Sigmoid colon (tissue), 7 donors: ENCODE measurements around the gene LLGL2. TPM values are rescaled to one million over a fixed set of nuclear protein-coding genes. Genes with fewer than 3 reads are reported as not detected.

ENCODE experiments used
- DNase-seq: peaks from one replicate; pipeline ENCODE4 v3.0.0-alpha.2; 2019
- H3K27ac ChIP-seq, 4 donors: fragments of 200-600 bp; sonication (generic); one replicate each; pipeline ENCODE4 v1.5.1; 2016 to 2019; ENCODE audit warnings: mild to moderate bottlenecking in 1 of 4
- H3K27me3 ChIP-seq, 3 donors: fragments of 200-600 bp; sonication (generic); one replicate each; pipeline ENCODE4 v1.5.1; 2019; ENCODE audit warnings: mild to moderate bottlenecking in 1 of 3
- H3K36me3 ChIP-seq, 4 donors: fragments of 200-600 bp; sonication (generic); one replicate each; pipeline ENCODE4 v1.5.1; 2016 to 2019
- H3K4me1 ChIP-seq, 4 donors: fragments of 200-600 bp; sonication (generic); one replicate each; pipeline ENCODE4 v1.5.1; 2017 to 2019
- H3K4me3 ChIP-seq, 4 donors: fragments of 200-600 bp; sonication (generic); one replicate each; pipeline ENCODE4 v1.5.1; 2017 to 2019; ENCODE audit warnings: mild to moderate bottlenecking in 2 of 4, moderate library complexity in 1 of 4
- H3K9me3 ChIP-seq, 4 donors: fragments of 200-600 bp in 3 of 4; sonication (generic) in 3 of 4; one replicate each; pipeline versions ENCODE4 v1.5.1 to v1.6.1; 2013 to 2019
- EP300 ChIP-seq, 4 donors: sonication (generic); formaldehyde crosslinking; IDR thresholded peaks; one replicate each; pipeline ENCODE4 v1.6.1; 2017; ENCODE audit warnings: antibody characterized with exemption in 4 of 4
- POLR2A ChIP-seq, 2 donors: fragments of 450-650 bp; IDR thresholded peaks; one replicate each; pipeline ENCODE4 v1.6.1; 2016; ENCODE audit warnings: antibody characterized with exemption in 2 of 2, mild to moderate bottlenecking in 2 of 2, moderate library complexity in 2 of 2
- POLR2AphosphoS5 ChIP-seq, 4 donors: sonication (generic); formaldehyde crosslinking; IDR thresholded peaks; one replicate each; pipeline ENCODE4 v1.6.1; 2017; ENCODE audit warnings: antibody characterized with exemption in 4 of 4
- WGBS, 2 donors: extraction: QIAGEN DNeasy Blood & Tissue Kit; methylation state at CpG; one replicate each; pipeline ENCODE4 v1.1.7; 2013; 5-methylcytosine and 5-hydroxymethylcytosine counted together
- intact Hi-C: fragments of 100-400 bp; cut with DNase I; formaldehyde crosslinking; loops from one replicate; pipeline ENCODE4 v1.15.1; 2023
- polyA plus RNA-seq, 3 donors: library from polyadenylated mRNA; stranded (reverse); fragments of 200-250 nt; gene quantifications; one replicate each; pipeline ENCODE4 v1.2.3, GENCODE V29; 2013
- total RNA-seq, 4 donors: library from RNA; depleted of rRNA; stranded (reverse); fragments of >200 nt; gene quantifications; one replicate each; pipeline ENCODE4 v1.1.0, GENCODE V29; 2016
- TF ChIP-seq, protein P1 (sequence below), 4 experiments: fragments of 450-650 bp in 3 of 4; fragments of 200-600 bp in 1 of 4; IDR thresholded peaks; one replicate each; pipeline ENCODE4 v1.5.1; 2016 to 2019; ENCODE audit warnings: antibody characterized with exemption in 4 of 4, mild to moderate bottlenecking in 3 of 4, moderate library complexity in 2 of 4
- donor health status: healthy with polysubstance abuse.
- donor health status: Bipolar disorder and iron deficiency.
- donor health status: healthy.

Gene LLGL2
- total and polyA plus RNA-seq, 7 donors, result 1.4 to 299 (median 5.0) TPM

DNA sequence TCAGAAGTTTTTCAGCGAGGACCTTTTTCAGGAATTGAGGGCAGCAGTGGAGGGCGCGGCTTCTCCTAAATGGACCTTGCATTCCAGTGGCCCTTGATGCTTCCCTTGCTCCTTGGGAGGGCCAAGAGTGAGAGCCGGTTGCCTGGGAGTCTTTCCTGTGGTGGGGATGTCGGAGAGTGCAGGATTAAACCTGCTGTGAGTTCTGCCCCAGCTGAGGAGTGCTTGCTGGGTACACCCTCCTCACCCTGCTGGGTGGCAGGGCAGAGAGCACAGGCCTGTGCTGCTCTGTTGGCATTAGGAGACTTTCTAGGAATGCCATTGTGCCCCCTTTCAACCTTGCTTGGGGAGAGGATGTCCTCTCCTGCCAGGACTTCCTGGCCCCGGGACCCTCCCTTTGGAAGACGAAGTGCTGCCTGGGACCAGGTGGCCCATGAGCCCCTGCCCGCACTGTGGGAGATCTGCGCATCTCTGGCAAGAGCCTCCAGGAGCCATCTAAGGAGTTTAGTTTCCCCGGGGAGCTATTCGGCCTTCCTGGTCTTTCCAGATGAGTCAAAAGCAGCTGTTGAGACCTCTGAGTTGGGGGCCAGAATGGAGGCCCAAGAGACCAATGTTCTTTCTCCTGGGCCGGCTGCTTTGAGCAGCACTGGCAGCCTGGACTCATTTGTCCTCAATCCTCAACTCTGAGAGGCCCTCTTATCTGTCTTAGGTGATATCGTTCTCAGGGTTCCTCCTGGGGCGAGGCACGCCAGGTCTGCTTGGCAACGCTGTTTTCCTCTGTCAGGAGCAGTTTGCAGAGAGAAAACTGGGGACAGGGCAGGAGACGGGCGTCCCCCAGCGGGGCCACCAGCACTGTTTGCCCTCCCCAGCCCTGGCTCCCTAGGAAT, 5.6 kb downstream of the LLGL2 start:
- Histone ChIP-seq H3K36me3 (no peaks in the 10 kb centered on the region), H3K4me1 (peaks cover 0 to 6% (median 4%) of the 10 kb centered on the region in 4 donors), H3K4me3 (no peak overlapping the region), H3K27ac (no peak overlapping the region), H3K27me3 (peaks cover 0 to 6% (median 0%) of the 10 kb centered on the region in 3 donors), H3K9me3 (no peaks in the 10 kb centered on the region)
- WGBS, 2 donors, result 41 to 77% methylated on average over 19 of the region's 19 CpGs
- intact Hi-C loops, result no loop called here
- TF ChIP-seq POLR2A (IDR thresholded peaks at IDR 0.05), result no peak
- no peak for TF ChIP-seq POLR2AphosphoS5 (IDR thresholded peaks at IDR 0.05)
- no peak for TF ChIP-seq EP300 (IDR thresholded peaks at IDR 0.05)
- TF ChIP-seq, protein P1, sequence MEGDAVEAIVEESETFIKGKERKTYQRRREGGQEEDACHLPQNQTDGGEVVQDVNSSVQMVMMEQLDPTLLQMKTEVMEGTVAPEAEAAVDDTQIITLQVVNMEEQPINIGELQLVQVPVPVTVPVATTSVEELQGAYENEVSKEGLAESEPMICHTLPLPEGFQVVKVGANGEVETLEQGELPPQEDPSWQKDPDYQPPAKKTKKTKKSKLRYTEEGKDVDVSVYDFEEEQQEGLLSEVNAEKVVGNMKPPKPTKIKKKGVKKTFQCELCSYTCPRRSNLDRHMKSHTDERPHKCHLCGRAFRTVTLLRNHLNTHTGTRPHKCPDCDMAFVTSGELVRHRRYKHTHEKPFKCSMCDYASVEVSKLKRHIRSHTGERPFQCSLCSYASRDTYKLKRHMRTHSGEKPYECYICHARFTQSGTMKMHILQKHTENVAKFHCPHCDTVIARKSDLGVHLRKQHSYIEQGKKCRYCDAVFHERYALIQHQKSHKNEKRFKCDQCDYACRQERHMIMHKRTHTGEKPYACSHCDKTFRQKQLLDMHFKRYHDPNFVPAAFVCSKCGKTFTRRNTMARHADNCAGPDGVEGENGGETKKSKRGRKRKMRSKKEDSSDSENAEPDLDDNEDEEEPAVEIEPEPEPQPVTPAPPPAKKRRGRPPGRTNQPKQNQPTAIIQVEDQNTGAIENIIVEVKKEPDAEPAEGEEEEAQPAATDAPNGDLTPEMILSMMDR (IDR thresholded peaks at IDR 0.05), result no peak
- DNase-seq, result no peak

- H3K36me3 ChIP-seq, result no peaks in the 10 kb centered on the region
- DNase-seq, result no peak
- H3K27me3 ChIP-seq, result no peaks in the 10 kb centered on the region
- H3K4me1 ChIP-seq, result no peaks in the 10 kb centered on the region
- no peak overlapping the region for H3K27ac ChIP-seq
- no peak overlapping the region for H3K4me3 ChIP-seq
- TF ChIP-seq, protein P1 (IDR thresholded peaks at IDR 0.05), result no peak
- TF ChIP-seq POLR2A (IDR thresholded peaks at IDR 0.05) (no peak), EP300 (IDR thresholded peaks at IDR 0.05) (no peak), POLR2AphosphoS5 (IDR thresholded peaks at IDR 0.05) (no peak)
- no peaks in the 10 kb centered on the region for H3K9me3 ChIP-seq
- intact Hi-C loops, result no loop called here
- WGBS, 2 donors, result 25 to 73% methylated on average over 7 of the region's 7 CpGs
Observed at GRCh38 chr17:75531721-75532072, 6.2 kb downstream of the LLGL2 start.

GRCh38 chr17:75535119-75535537, 9.6 kb downstream of the LLGL2 start:
- no peak overlapping the region for H3K4me3 ChIP-seq
- intact Hi-C loops, result no loop called here
- no peak overlapping the region for H3K27ac ChIP-seq
- H3K9me3 ChIP-seq, result no peaks in the 10 kb centered on the region
- TF ChIP-seq, protein P1 (IDR thresholded peaks at IDR 0.05), result no peak
- TF ChIP-seq POLR2AphosphoS5 (IDR thresholded peaks at IDR 0.05) (no peak), POLR2A (IDR thresholded peaks at IDR 0.05) (no peak), EP300 (IDR thresholded peaks at IDR 0.05) (no peak)
- no peaks in the 10 kb centered on the region for H3K27me3 ChIP-seq
- H3K36me3 ChIP-seq, result no peaks in the 10 kb centered on the region
- WGBS, 2 donors, result 14 to 41% methylated on average over 15 of the region's 15 CpGs
- no peaks in the 10 kb centered on the region for H3K4me1 ChIP-seq
- no peak for DNase-seq

GRCh38 chr17:75535871-75536270, 10.4 kb downstream of the LLGL2 start:
- TF ChIP-seq EP300 (IDR thresholded peaks at IDR 0.05), result no peak
- 73 to 88% methylated on average over 8 of the region's 8 CpGs for WGBS, 2 donors
- Histone ChIP-seq H3K36me3 (no peaks in the 10 kb centered on the region), H3K27ac (no peak overlapping the region), H3K4me1 (no peaks in the 10 kb centered on the region), H3K9me3 (no peaks in the 10 kb centered on the region), H3K27me3 (no peaks in the 10 kb centered on the region), H3K4me3 (no peak overlapping the region)
- intact Hi-C loops, result no loop called here
- DNase-seq, result no peak

- H3K27ac ChIP-seq, result no peak overlapping the region
- intact Hi-C loops, result no loop called here
- WGBS, 2 donors, result 69 to 79% methylated on average over 10 of the region's 10 CpGs
Observed at GRCh38 chr17:75536366-75536765, 10.9 kb downstream of the LLGL2 start.

More at GRCh38 chr17:75536366-75536765, 10.9 kb downstream of the LLGL2 start:
- no peak for DNase-seq
- Histone ChIP-seq H3K27me3 (no peaks in the 10 kb centered on the region), H3K36me3 (no peaks in the 10 kb centered on the region), H3K9me3 (no peaks in the 10 kb centered on the region), H3K4me3 (no peak overlapping the region), H3K4me1 (no peaks in the 10 kb centered on the region)
- TF ChIP-seq EP300 (IDR thresholded peaks at IDR 0.05), result no peak
- TF ChIP-seq, protein P1 (IDR thresholded peaks at IDR 0.05), result no peak
- TF ChIP-seq POLR2AphosphoS5 (IDR thresholded peaks at IDR 0.05), result no peak
- TF ChIP-seq POLR2A (IDR thresholded peaks at IDR 0.05), result no peak
